Measurements from ENCODE around the gene TOMM5. TPM values are rescaled to one million over a fixed set of nuclear protein-coding genes. Genes with fewer than 3 reads are reported as not detected.

TOMM5 gene
- total RNA-seq, 2 experiments from 2014 or later: 91.6 to 113 TPM

DNA sequence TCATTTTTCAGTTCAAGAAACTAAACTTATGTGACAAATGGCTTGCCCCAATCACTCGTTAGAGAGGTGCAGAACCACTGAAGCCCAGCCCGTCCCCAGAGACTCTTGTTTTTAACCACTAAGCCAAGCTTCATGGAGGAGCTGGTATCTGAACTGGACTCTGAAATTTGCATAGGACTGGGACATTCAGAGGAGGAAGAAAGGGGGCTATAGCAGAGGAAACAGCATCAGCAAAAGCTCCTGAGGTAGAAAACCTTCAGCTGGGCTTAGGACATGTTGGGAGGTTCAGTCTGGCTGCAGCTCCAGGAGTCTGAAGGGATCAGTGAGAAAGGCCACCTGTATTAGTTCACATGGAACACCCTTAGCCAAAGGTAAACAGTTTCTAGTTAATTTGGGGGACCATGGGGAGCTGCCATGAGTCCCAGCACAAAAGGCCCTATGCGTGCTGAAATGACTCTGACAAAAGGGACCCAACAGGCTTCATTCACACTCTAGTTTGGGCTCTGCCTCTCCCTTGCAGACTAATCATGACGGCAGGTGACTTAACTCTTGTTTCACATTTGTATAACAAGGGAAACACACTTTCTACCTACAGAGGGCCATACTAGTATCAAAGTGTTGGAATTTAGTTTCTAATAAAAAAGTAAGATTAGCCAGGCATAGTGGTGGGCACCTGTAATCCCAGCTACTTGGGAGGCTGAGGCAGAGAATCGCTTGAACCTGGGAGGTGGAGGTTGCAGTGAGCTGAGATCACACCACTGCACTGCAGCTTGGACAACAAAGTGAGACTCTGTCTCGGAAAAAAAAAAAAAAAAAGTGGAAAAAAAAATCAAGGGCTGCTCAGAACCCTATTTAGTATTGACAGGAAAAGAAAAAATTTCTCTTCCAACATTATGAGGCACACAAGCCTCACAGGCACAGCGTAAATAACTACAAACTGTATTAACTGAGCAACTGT, 26.5 kb downstream of the TOMM5 start:
- H3K27ac Mint-ChIP-seq: no peak overlapping the region
- CTCF ChIA-PET: interaction anchor here (0.8 kb wide), 1 partner anchor 10 kb away, joined by 3 read pairs; the partner anchor contains the start of gene FBXO10
- DNase-seq (no peak), ATAC-seq (no peak)
- no peaks in the 10 kb centered on the region for H3K27me3 Mint-ChIP-seq
- no peaks in the 10 kb centered on the region for H3K4me1 Mint-ChIP-seq
- H3K4me3 Mint-ChIP-seq: no peak overlapping the region
- H3K36me3 Mint-ChIP-seq: peaks cover 25% of the 10 kb centered on the region
- peaks cover 10% of the 10 kb centered on the region for H3K9me3 Mint-ChIP-seq (ENCODE audit: low read depth)

DNA sequence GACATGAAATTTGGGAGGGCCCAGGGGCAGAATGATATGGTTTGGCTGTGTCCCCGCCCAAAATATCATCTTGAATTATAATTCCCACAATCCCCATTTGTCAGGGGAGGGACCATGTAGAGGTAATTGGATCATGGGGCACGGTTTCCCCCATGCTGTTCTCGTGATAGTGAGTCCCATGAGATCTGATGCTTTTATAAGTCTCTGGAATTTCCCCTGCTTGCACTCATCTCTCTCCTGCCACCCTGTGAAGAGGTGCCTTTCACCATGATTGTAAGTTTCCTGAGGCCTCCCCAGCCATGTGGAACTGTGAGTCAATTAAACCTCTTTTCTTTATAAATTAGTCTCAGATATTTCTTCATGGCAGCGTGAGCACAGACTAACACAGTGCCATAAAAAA, 27.5 kb downstream of the TOMM5 start:
- H3K36me3 Mint-ChIP-seq: peaks cover 25% of the 10 kb centered on the region
- H3K27me3 Mint-ChIP-seq: no peaks in the 10 kb centered on the region
- CTCF ChIA-PET: no interaction called here
- H3K4me3 Mint-ChIP-seq: no peak overlapping the region
- peaks cover 1% of the 10 kb centered on the region for H3K4me1 Mint-ChIP-seq
- peaks cover 10% of the 10 kb centered on the region for H3K9me3 Mint-ChIP-seq (ENCODE audit: low read depth)
- no peak overlapping the region for H3K27ac Mint-ChIP-seq
- ATAC-seq (no peak), DNase-seq (no peak)

DNA sequence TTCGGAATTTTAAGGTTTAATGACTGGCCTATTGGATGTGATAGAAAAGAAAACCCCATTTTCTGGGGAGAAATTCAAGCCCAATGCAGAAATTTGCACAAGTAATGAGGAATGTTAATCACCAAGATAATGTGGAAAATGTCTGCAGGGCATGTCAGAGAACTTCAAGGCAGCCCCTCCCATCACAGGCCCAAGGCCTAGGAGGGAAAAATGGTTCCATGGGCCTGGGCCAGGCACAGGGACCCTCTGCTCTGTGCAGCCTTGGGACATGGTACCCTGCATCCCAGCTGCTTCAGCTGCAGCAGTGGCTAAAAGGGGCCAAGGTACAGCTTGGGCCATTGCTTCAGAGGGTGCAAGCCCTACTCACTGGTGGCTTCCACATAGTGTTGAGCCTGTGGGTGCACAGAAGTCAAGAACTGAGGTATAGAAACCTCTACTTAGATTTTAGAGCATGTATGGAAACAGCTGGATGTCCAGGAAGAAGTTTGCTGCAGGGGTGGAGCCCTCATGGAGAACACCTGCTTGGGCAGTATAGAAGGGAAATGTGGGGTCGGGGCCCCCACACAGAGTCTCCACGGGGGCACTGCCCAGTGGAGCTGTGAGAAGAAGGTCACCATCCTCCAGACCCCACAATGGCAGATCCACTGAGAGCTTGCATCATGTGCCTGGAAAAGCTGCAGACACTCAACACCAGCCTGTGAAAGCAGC, 28.4 kb downstream of the TOMM5 start:
- peaks cover 1% of the 10 kb centered on the region for H3K4me1 Mint-ChIP-seq
- no peak overlapping the region for H3K27ac Mint-ChIP-seq

DNA sequence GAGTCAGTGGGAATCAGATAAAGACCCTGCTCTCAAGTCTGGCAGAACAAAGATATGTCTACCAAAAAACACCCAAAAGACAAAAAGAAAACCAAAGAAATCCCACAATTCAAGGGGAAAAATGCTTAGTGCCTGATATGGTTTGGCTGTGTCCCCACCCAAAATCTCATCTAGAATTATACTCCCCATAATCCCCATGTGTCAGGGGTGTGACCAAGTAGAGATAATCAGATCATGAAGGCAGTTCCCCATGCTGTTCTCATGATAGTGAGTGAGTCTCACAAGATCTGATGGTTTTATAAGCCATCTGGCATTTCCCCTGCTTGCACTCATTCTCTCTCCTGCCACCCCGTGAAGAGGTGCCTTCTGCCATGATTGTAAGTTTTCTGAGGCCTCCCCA, 29.6 kb downstream of the TOMM5 start:
- peaks cover 1% of the 10 kb centered on the region for H3K4me1 Mint-ChIP-seq
- no peak overlapping the region for H3K27ac Mint-ChIP-seq
- peaks cover 10% of the 10 kb centered on the region for H3K9me3 Mint-ChIP-seq (ENCODE audit: low read depth)
- DNase-seq (no peak), ATAC-seq (no peak)
- CTCF ChIA-PET: no interaction called here
- peaks cover 21% of the 10 kb centered on the region for H3K36me3 Mint-ChIP-seq
- H3K4me3 Mint-ChIP-seq: no peak overlapping the region
- no peaks in the 10 kb centered on the region for H3K27me3 Mint-ChIP-seq

More for the DNA sequence above, 28.4 kb downstream of the TOMM5 start:
- H3K4me3 Mint-ChIP-seq: no peak overlapping the region
- CTCF ChIA-PET: no interaction called here
- H3K27me3 Mint-ChIP-seq: no peaks in the 10 kb centered on the region
- peaks cover 25% of the 10 kb centered on the region for H3K36me3 Mint-ChIP-seq
- no peak for ATAC-seq
- DNase-seq: no peak
- H3K9me3 Mint-ChIP-seq (ENCODE audit: low read depth): peaks cover 10% of the 10 kb centered on the region

GRCh38 chr9:37561682-37562081, 30.7 kb downstream of the TOMM5 start:
- peaks cover 21% of the 10 kb centered on the region for H3K36me3 Mint-ChIP-seq
- peaks cover 1% of the 10 kb centered on the region for H3K4me1 Mint-ChIP-seq
- no peak overlapping the region for H3K4me3 Mint-ChIP-seq
- H3K27me3 Mint-ChIP-seq: no peaks in the 10 kb centered on the region
- DNase-seq (no peak), ATAC-seq (no peak)
- H3K27ac Mint-ChIP-seq: no peak overlapping the region
- H3K9me3 Mint-ChIP-seq (ENCODE audit: low read depth): peaks cover 10% of the 10 kb centered on the region
- CTCF ChIA-PET: no interaction called here

- Mint-ChIP-seq H3K4me3 (no peak overlapping the region), H3K27ac (no peak overlapping the region), H3K27me3 (no peaks in the 10 kb centered on the region), H3K4me1 (peaks cover 1% of the 10 kb centered on the region), H3K9me3 (ENCODE audit: low read depth) (peaks cover 10% of the 10 kb centered on the region), H3K36me3 (peaks cover 18% of the 10 kb centered on the region)
- DNase-seq: no peak
- CTCF ChIA-PET: no interaction called here
- no peak for ATAC-seq
Observed at GRCh38 chr9:37559855-37560592, 32.4 kb downstream of the TOMM5 start.

DNA sequence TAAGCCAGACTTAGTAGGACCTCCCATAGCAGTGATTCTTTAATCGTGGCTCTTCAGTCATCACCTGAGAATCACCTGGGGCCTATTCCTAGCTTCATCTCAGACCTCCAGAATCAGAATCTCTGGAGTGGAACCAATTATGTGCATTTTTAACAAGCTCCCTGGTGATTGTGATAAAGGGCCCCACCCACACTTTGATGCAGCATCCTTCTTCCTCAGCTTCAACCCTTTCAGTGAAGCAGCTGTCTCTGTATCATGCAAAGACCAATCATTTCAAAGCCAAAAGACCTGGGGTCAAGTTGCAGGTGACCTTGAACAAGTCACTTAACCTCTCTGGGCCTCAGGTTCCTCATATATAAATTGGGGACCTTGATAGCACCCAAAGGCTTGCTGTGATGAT, 33.3 kb downstream of the TOMM5 start:
- ATAC-seq (no peak), DNase-seq (no peak)
- Mint-ChIP-seq H3K27ac (no peak overlapping the region), H3K36me3 (peaks cover 10% of the 10 kb centered on the region), H3K4me3 (no peak overlapping the region), H3K27me3 (no peaks in the 10 kb centered on the region), H3K4me1 (peaks cover 1% of the 10 kb centered on the region), H3K9me3 (ENCODE audit: low read depth) (peaks cover 5% of the 10 kb centered on the region)
- CTCF ChIA-PET: no interaction called here

DNA sequence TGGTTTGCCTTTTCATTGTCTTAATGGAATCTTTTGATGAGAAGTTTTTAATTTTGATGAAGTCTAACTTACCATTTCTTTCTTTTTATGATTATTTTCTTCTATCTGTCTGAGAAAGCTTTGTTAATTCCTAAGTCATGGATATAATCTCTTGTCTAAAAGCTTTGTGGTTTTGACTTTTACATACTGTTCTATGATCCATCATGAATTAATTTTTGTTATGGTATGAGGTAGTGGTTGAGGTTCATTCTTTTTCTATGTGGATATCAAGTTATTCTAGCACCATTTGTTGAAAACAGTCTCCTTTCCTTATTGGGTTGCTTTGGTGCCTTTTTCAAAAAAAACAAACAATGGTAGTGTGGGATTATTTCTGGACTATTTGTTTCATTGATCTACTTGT, 36.6 kb downstream of the TOMM5 start:
- no peaks in the 10 kb centered on the region for H3K9me3 Mint-ChIP-seq (ENCODE audit: low read depth)
- H3K4me1 Mint-ChIP-seq: peaks cover 1% of the 10 kb centered on the region
- H3K27ac Mint-ChIP-seq: no peak overlapping the region
- ATAC-seq (no peak), DNase-seq (no peak)
- CTCF ChIA-PET: no interaction called here
- no peak overlapping the region for H3K4me3 Mint-ChIP-seq
- no peaks in the 10 kb centered on the region for H3K36me3 Mint-ChIP-seq
- no peaks in the 10 kb centered on the region for H3K27me3 Mint-ChIP-seq

DNA sequence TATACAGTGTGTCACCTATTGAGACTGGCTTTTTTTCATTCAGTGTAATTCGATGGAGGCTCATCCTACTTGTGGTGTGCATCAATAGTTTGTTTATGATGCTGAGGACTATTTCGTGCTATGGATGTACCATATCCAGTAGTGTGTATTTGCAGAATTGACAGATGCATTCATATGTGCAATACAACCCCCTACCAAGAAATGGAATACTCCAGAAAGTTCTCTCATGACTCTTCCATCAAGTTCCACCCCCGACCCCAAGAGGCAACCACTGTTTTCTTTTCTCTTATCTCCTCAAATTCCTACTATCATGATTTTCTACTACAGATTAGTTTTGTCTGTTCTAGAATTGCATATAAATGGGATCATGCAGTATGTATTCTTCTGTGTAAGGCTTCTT, 38.1 kb downstream of the TOMM5 start:
- Mint-ChIP-seq H3K4me3 (no peak overlapping the region), H3K36me3 (no peaks in the 10 kb centered on the region), H3K9me3 (ENCODE audit: low read depth) (no peaks in the 10 kb centered on the region), H3K27me3 (no peaks in the 10 kb centered on the region), H3K4me1 (peaks cover 4% of the 10 kb centered on the region), H3K27ac (no peak overlapping the region)
- CTCF ChIA-PET: no interaction called here
- DNase-seq (no peak), ATAC-seq (no peak)

DNA sequence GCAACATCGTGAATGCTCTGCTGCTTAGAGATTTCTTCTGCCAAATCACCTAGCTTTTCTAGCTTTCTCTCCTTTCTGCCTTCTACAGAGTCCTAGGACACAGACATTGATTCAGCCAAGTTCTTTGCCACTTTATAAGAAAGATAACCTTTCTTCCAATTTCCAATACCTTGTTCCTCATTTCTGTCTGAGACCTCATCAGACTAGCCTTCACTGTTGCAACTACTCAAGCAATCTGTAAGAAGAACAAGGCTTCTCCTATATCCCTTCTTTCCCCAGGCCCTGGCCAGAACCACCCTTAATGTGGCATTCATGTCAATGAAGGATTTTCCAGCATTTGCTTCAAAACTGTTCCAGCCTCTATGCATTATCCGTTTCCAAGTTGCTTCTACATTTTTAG, 40.5 kb downstream of the TOMM5 start:
- peaks cover 4% of the 10 kb centered on the region for H3K4me1 Mint-ChIP-seq
- no peak overlapping the region for H3K27ac Mint-ChIP-seq
- peaks cover 3% of the 10 kb centered on the region for H3K27me3 Mint-ChIP-seq
- no peaks in the 10 kb centered on the region for H3K36me3 Mint-ChIP-seq
- no peaks in the 10 kb centered on the region for H3K9me3 Mint-ChIP-seq (ENCODE audit: low read depth)
- DNase-seq (no peak), ATAC-seq (no peak)
- CTCF ChIA-PET: no interaction called here
- no peak overlapping the region for H3K4me3 Mint-ChIP-seq

GRCh38 chr9:37551468-37551867, 40.9 kb downstream of the TOMM5 start:
- H3K4me1 Mint-ChIP-seq: peaks cover 4% of the 10 kb centered on the region
- peaks cover 3% of the 10 kb centered on the region for H3K27me3 Mint-ChIP-seq
- no peaks in the 10 kb centered on the region for H3K9me3 Mint-ChIP-seq (ENCODE audit: low read depth)
- H3K4me3 Mint-ChIP-seq: no peak overlapping the region
- CTCF ChIA-PET: no interaction called here
- DNase-seq (no peak), ATAC-seq (no peak)
- no peaks in the 10 kb centered on the region for H3K36me3 Mint-ChIP-seq
- no peak overlapping the region for H3K27ac Mint-ChIP-seq

- Mint-ChIP-seq H3K27me3 (peaks cover 3% of the 10 kb centered on the region), H3K9me3 (ENCODE audit: low read depth) (no peaks in the 10 kb centered on the region), H3K4me3 (no peak overlapping the region), H3K27ac (no peak overlapping the region), H3K36me3 (no peaks in the 10 kb centered on the region), H3K4me1 (peaks cover 4% of the 10 kb centered on the region)
- DNase-seq (no peak), ATAC-seq (no peak)
- CTCF ChIA-PET: no interaction called here
Observed at GRCh38 chr9:37550781-37551180, 41.6 kb downstream of the TOMM5 start.

DNA sequence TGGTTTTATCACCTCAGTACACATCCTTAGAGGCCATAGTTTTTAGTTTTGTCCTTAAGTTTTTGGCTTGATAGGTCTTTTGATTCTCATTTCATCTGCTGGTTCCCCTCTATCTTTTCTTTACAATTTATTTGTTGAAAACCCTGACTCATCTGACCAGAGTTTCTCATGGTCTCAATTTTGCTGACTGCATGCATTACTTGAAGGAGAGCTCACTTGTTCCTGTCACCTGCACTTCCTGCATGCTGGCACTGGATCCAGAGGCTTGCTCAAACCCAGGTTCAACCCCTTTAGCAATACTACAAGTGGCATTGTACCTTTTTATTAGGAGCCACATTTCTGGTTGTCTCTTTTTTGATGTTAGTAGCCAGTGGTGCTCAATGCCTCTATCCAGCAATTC, 42.9 kb downstream of the TOMM5 start:
- ATAC-seq: no peak
- DNase-seq: no peak
- Mint-ChIP-seq H3K27me3 (peaks cover 3% of the 10 kb centered on the region), H3K27ac (no peak overlapping the region), H3K36me3 (no peaks in the 10 kb centered on the region), H3K4me3 (no peak overlapping the region), H3K4me1 (peaks cover 4% of the 10 kb centered on the region), H3K9me3 (ENCODE audit: low read depth) (no peaks in the 10 kb centered on the region)
- CTCF ChIA-PET: no interaction called here
